Spleen (tissue), 11 donors: Measurements from ENCODE around the gene WDR90. TPM values are rescaled to one million over a fixed set of nuclear protein-coding genes. Genes with fewer than 3 reads are reported as not detected.

ENCODE experiments used
- DNase-seq: peaks from one replicate; pipeline ENCODE4 v3.0.0-alpha.2; 2020
- H3K27ac ChIP-seq, 8 donors: fragments of 200-600 bp; sonication (generic) in 7 of 8; 1 replicate in 4 of 8; 2 replicates in 4 of 8; pipeline versions ENCODE4 v1.5.0 to v1.8.0; 2016 to 2021; ENCODE audit warnings: inconsistent platforms in 4 of 8, mild to moderate bottlenecking in 4 of 8, moderate library complexity in 1 of 8
- H3K27me3 ChIP-seq, 7 donors: fragments of 200-600 bp; sonication (generic) in 6 of 7; replicated peaks in 1 of 7; 1 replicate in 4 of 7; 2 replicates in 3 of 7; pipeline versions ENCODE4 v1.5.0 to v1.8.0; 2016 to 2021; ENCODE audit warnings: inconsistent platforms in 3 of 7, mild to moderate bottlenecking in 1 of 7
- H3K36me3 ChIP-seq, 6 donors: fragments of 200-600 bp; sonication (generic) in 5 of 6; 1 replicate in 4 of 6; 2 replicates in 2 of 6; pipeline versions ENCODE4 v1.5.0 to v1.8.0; 2016 to 2021; ENCODE audit warnings: inconsistent platforms in 2 of 6
- H3K4me1 ChIP-seq, 6 donors: fragments of 200-600 bp; sonication (generic) in 5 of 6; 1 replicate in 3 of 6; 2 replicates in 3 of 6; pipeline versions ENCODE4 v1.5.0 to v1.8.0; 2016 to 2021; ENCODE audit warnings: inconsistent platforms in 3 of 6
- H3K4me3 ChIP-seq, 8 donors: fragments of 200-600 bp; sonication (generic) in 7 of 8; 1 replicate in 4 of 8; 2 replicates in 4 of 8; pipeline versions ENCODE4 v1.5.0 to v1.8.0; 2016 to 2021; ENCODE audit warnings: inconsistent platforms in 4 of 8, mild to moderate bottlenecking in 4 of 8, moderate library complexity in 2 of 8
- H3K9me3 ChIP-seq, 8 donors: fragments of 200-600 bp; sonication (generic) in 7 of 8; 1 replicate in 4 of 8; 2 replicates in 4 of 8; pipeline versions ENCODE4 v1.5.0 to v1.8.0; 2016 to 2021; ENCODE audit warnings: inconsistent platforms in 4 of 8
- POLR2A ChIP-seq, 3 donors: fragments of 450-650 bp; IDR thresholded peaks; one replicate each; pipeline ENCODE4 v1.5.1; 2017; ENCODE audit warnings: antibody characterized with exemption in 3 of 3, mild to moderate bottlenecking in 1 of 3
- POLR2AphosphoS5 ChIP-seq, 3 donors: sonication (generic); formaldehyde crosslinking; IDR thresholded peaks; one replicate each; pipeline ENCODE4 v1.5.1; 2017; ENCODE audit warnings: antibody characterized with exemption in 3 of 3
- WGBS, 5 donors: extraction: QIAGEN DNeasy Blood & Tissue Kit in 3 of 5; methylation state at CpG; one replicate each; pipeline versions ENCODE4 v1.1.5 to v1.1.7; 2013 to 2018; 5-methylcytosine and 5-hydroxymethylcytosine counted together
- intact Hi-C: fragments of 100-400 bp; cut with DNase I; formaldehyde crosslinking; loops from one replicate; pipeline ENCODE4 v1.15.0; 2023; ENCODE audit warnings: low total_unique reads
- polyA plus RNA-seq, 3 donors: library from polyadenylated mRNA; stranded (reverse); fragments of 200-250 nt; gene quantifications; one replicate each; pipeline ENCODE4 v1.2.1, GENCODE V29; 2013
- total RNA-seq, 7 donors: library from RNA; depleted of rRNA in 3 of 7; stranded (reverse); fragments of >200 nt in 3 of 7; fragmentation: NEBNext Ultra II Directional in 4 of 7; extraction: Animal tissue kit (Norgen Biotek cat#: 25700) in 4 of 7; gene quantifications; one replicate each; pipeline versions ENCODE4 v1.1.0 to v1.2.1, GENCODE V29; 2016 to 2021
- TF ChIP-seq, protein P1 (sequence below), 11 experiments: fragments of 200-600 bp in 7 of 11; fragments of 450-650 bp in 4 of 11; sonication (generic) in 4 of 11; IDR thresholded peaks in 8 of 11; conservative IDR thresholded peaks in 3 of 11; 1 replicate in 7 of 11; 2 replicates in 4 of 11; pipeline versions ENCODE4 v1.4.0 to v1.8.0; 2016 to 2021; ENCODE audit warnings: antibody characterized with exemption in 11 of 11, inconsistent platforms in 4 of 11, mild to moderate bottlenecking in 1 of 11
- donor health status: healthy with polysubstance abuse.
- donor health status: DM: no; HTN: no; CAD: no; lungs with moderate emphysema.
- donor health status: DM: no; HTN: no; CAD: no.
- donor health status: Bipolar disorder and iron deficiency.
- donor health status: healthy.
- donor health status: DM: no; HTN: no; CAD: no.
- donor health status: DM: yes; HTN: yes; CAD: no.

The WDR90 gene
- total and polyA plus RNA-seq, 10 donors, result 7.9 to 30.2 (median 19.4) TPM

DNA sequence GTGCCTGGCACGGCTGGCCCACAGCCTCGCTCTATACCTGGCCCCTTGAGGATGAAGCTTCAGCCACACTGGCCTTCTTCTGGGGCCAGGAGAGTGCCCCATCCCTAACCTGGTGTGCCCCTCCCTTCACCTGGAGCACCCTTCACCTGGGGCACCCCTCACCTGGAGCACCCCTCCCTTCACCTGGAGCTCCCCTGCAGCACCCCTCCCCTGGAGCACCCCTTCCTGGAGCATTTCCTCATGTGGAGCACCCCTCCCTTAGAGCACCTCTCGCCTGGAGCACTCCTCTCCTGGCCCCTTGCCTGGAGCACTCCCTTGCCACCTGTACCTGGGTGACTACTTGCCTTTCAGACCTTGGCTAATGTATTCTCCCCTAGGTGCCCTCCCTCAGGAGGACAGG is 58.9 kb downstream of the WDR90 start:
- intact Hi-C loops, result no loop called here
- peaks cover 0 to 37% (median 16%) of the 10 kb centered on the region in 6 donors for H3K4me1 ChIP-seq
- H3K27ac ChIP-seq, result no peak overlapping the region
- peaks cover 8 to 100% (median 81%) of the 10 kb centered on the region in 7 donors for H3K27me3 ChIP-seq
- no peaks in the 10 kb centered on the region for H3K36me3 ChIP-seq
- WGBS, 5 donors, result 51 to 59% (median 56%) methylated on average over 3 of the region's 3 CpGs
- no peak for DNase-seq
- no peak overlapping the region for H3K4me3 ChIP-seq
- no peaks in the 10 kb centered on the region for H3K9me3 ChIP-seq
- TF ChIP-seq POLR2AphosphoS5 (IDR thresholded peaks at IDR 0.05), result no peak
- TF ChIP-seq, protein P1, sequence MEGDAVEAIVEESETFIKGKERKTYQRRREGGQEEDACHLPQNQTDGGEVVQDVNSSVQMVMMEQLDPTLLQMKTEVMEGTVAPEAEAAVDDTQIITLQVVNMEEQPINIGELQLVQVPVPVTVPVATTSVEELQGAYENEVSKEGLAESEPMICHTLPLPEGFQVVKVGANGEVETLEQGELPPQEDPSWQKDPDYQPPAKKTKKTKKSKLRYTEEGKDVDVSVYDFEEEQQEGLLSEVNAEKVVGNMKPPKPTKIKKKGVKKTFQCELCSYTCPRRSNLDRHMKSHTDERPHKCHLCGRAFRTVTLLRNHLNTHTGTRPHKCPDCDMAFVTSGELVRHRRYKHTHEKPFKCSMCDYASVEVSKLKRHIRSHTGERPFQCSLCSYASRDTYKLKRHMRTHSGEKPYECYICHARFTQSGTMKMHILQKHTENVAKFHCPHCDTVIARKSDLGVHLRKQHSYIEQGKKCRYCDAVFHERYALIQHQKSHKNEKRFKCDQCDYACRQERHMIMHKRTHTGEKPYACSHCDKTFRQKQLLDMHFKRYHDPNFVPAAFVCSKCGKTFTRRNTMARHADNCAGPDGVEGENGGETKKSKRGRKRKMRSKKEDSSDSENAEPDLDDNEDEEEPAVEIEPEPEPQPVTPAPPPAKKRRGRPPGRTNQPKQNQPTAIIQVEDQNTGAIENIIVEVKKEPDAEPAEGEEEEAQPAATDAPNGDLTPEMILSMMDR (IDR thresholded peaks at IDR 0.05 in 8 of 11, conservative IDR thresholded peaks at IDR 0.05 in 3 of 11), result no peak
- TF ChIP-seq POLR2A (IDR thresholded peaks at IDR 0.05), result no peak

DNA sequence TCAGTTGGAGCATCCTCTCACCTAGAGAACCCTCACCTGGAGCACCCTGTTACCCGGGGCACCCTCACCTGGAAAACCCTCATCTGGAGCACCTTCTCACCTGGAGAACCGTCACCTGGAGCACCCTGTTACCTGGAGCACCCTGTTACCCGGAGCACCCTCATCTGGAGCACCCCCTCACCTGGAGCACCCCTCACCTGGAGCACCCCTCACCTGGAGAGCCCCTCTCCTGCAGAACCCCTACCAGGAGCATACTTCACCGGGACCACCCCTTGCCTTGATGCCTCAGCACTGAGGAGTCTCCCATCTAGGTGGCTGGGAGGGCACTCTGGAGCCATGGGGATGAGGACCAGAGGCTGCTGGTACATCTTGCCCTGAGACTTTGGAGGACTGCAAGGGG is 59.8 kb downstream of the WDR90 start:
- 67 to 90% (median 80%) methylated on average over 3 to 4 of the region's 4 CpGs for WGBS, 5 donors
- peaks cover 8 to 100% (median 72%) of the 10 kb centered on the region in 7 donors for H3K27me3 ChIP-seq
- intact Hi-C loops, result no loop called here
- peaks cover 0 to 42% (median 17%) of the 10 kb centered on the region in 6 donors for H3K4me1 ChIP-seq
- H3K36me3 ChIP-seq, result no peaks in the 10 kb centered on the region
- H3K27ac ChIP-seq, result no peak overlapping the region
- no peak overlapping the region for H3K4me3 ChIP-seq
- DNase-seq, result no peak
- no peaks in the 10 kb centered on the region for H3K9me3 ChIP-seq
- no peak for TF ChIP-seq POLR2A (IDR thresholded peaks at IDR 0.05)
- TF ChIP-seq, protein P1 (IDR thresholded peaks at IDR 0.05 in 8 of 11, conservative IDR thresholded peaks at IDR 0.05 in 3 of 11), result no peak
- no peak for TF ChIP-seq POLR2AphosphoS5 (IDR thresholded peaks at IDR 0.05)

DNA sequence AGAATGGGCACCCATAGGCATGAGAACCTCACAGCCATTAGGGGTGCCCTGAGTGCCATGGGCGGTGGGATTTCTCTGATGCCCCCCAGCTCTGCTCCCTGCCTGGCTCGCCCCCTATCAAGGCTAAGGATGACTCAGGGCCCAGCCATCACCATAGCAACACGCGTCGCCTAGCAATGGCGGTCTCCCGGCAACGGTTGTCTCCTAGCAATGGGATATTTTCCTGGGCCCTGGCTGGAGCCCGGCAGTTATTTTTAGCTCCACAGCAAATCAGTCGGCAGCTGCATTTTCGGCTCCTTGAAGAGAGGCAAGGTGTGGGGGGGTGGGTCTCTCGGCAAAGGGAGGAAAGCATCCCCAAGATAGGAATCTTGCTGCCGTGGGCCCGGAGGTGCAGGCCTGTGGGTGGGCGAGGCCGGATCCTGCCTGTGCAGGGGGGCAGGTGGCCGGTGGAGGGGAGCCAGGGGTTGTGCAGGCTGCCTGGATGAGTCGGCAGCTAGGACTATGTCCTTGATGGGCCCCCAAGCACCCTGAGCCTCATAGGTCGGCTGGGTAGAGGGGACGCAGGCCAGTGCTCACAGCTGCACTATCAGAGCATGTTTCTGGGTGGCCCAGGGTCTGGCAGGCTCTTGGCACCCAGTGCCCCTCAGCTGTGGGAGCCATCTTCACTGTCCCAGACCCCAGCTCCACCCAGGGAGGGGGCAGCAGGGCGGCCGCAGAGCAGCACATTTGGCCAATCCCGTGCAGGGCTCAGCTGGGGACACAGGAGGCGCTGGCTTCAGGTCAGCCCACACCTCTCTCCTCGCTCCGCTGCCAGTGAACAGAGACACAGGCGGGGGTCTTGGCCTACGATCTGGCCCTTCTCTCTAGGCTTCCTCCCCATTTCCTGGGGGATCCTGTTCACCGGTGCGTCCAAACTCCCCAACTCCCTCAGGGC is 60.7 kb downstream of the WDR90 start:
- no peak overlapping the region for H3K27ac ChIP-seq
- no peak overlapping the region for H3K4me3 ChIP-seq
- TF ChIP-seq POLR2AphosphoS5 (IDR thresholded peaks at IDR 0.05), result no peak
- TF ChIP-seq POLR2A (IDR thresholded peaks at IDR 0.05), result no peak
- TF ChIP-seq, protein P1 (IDR thresholded peaks at IDR 0.05 in 8 of 11, conservative IDR thresholded peaks at IDR 0.05 in 3 of 11), result no peak
- 35 to 40% (median 38%) methylated on average over 22 to 30 of the region's 30 CpGs for WGBS, 5 donors
- no peak for DNase-seq
- intact Hi-C loops, result loop anchor here (5.0 kb wide), 1 partner anchor 77 kb away; the partner anchor contains the start of genes CHTF18 and RPUSD1
- no peaks in the 10 kb centered on the region for H3K36me3 ChIP-seq
- peaks cover 8 to 100% (median 63%) of the 10 kb centered on the region in 7 donors for H3K27me3 ChIP-seq
- H3K9me3 ChIP-seq, result no peaks in the 10 kb centered on the region
- H3K4me1 ChIP-seq, result peaks cover 4 to 46% (median 26%) of the 10 kb centered on the region in 6 donors

DNA sequence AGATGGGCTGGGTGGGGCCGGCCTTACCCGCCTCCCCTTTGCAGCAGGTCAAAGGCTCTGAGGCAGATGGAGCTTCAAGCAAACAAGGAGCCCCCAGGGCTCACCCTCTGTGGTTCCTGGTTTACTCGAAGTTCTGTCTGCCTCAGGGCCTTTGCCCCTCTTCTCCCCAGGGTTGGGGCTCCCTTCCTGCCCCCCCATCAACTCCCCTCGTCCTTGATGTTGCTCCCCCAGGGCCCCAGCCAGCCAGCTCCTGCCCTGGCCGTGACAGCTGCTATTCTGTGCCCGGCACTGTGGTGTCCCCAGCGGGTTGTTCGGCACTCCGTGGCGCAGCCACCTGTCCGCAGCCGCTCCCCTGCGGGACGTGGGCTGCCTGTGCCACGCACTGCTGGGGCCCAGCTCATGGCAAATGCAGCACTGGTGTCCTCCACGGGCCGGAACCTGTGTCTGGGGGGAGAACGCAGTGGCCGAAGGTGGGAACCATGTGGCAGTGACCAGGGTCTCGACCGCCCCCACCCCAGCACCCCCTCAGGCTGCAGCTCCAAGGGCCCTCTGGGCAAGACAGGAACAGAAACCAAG is 61.4 kb downstream of the WDR90 start:
- TF ChIP-seq, protein P1 (IDR thresholded peaks at IDR 0.05 in 8 of 11, conservative IDR thresholded peaks at IDR 0.05 in 3 of 11), result no peak
- no peak for TF ChIP-seq POLR2A (IDR thresholded peaks at IDR 0.05)
- TF ChIP-seq POLR2AphosphoS5 (IDR thresholded peaks at IDR 0.05), result no peak
- WGBS, 5 donors, result 62 to 71% (median 69%) methylated on average over 14 to 21 of the region's 21 CpGs
- H3K27me3 ChIP-seq, result peaks cover 8 to 98% (median 57%) of the 10 kb centered on the region in 7 donors
- no peak overlapping the region for H3K4me3 ChIP-seq
- H3K4me1 ChIP-seq, result peaks cover 4 to 46% (median 27%) of the 10 kb centered on the region in 6 donors
- no peak for DNase-seq
- H3K9me3 ChIP-seq, result no peaks in the 10 kb centered on the region
- intact Hi-C loops, result loop anchor here (5.0 kb wide), 1 partner anchor 77 kb away; the partner anchor contains the start of genes CHTF18 and RPUSD1
- H3K27ac ChIP-seq, result no peak overlapping the region
- no peaks in the 10 kb centered on the region for H3K36me3 ChIP-seq
